Ovary (tissue), 3 donors: Measurements from ENCODE around the gene ARHGAP22.

ENCODE experiments used
- CTCF ChIP-seq, 3 donors: fragments of 450-650 bp in 2 of 3; fragments of 200-600 bp in 1 of 3; IDR thresholded peaks; one replicate each; pipeline versions ENCODE4 v1.5.1 to v1.8.0; 2016 to 2022; ENCODE audit warnings: antibody characterized with exemption in 3 of 3, mild to moderate bottlenecking in 1 of 3
- EP300 ChIP-seq: sonication (generic); formaldehyde crosslinking; IDR thresholded peaks from one replicate; pipeline ENCODE4 v1.6.1; 2017; ENCODE audit warnings: antibody characterized with exemption
- POLR2A ChIP-seq: fragments of 450-650 bp; IDR thresholded peaks from one replicate; pipeline ENCODE4 v1.6.1; 2017; ENCODE audit warnings: antibody characterized with exemption, mild to moderate bottlenecking, moderate library complexity
- donor health status: DM: no; HTN: no; CAD: no.

DNA sequence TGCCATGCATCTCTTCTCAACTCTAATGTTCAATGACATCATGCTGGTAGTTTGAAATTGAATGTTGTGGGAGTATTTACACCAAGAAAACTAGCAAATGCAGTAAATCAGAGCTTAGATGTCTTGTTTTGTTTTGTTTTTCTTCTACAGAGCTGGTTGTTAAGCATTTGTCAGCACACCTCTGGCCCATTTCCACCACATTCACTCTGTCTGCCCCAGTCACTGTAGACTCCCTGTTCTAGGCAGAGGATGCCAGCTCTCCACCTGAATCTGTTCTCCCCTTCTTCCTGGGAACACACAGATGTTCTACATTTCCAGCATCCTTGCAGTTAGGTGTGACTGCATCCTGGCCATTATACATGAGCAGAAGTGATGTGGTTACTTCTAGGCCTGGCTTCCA, 4.1 kb upstream of the ARHGAP22 start:
- TF ChIP-seq CTCF (IDR thresholded peaks at IDR 0.05) (no peak), POLR2A (no peak), EP300 (no peak)
